Esophagus muscularis mucosa (tissue), 4 donors: ENCODE data around the gene TPPP.

ENCODE experiments used
- EP300 ChIP-seq: sonication (generic); formaldehyde crosslinking; IDR thresholded peaks from one replicate; pipeline ENCODE4 v1.6.1; 2017; ENCODE audit warnings: antibody characterized with exemption
- POLR2A ChIP-seq: fragments of 450-650 bp; IDR thresholded peaks from one replicate; pipeline ENCODE4 v1.6.1; 2017; ENCODE audit warnings: antibody characterized with exemption, moderate library complexity, mild to moderate bottlenecking, low read depth
- TF ChIP-seq, protein P1 (sequence below), 3 experiments: fragments of 200-600 bp in 2 of 3; fragments of 450-650 bp in 1 of 3; sonication (generic) in 2 of 3; IDR thresholded peaks; one replicate each; pipeline ENCODE4 v1.5.1; 2017 to 2019; ENCODE audit warnings: antibody characterized with exemption in 3 of 3, mild to moderate bottlenecking in 2 of 3, moderate library complexity in 1 of 3

DNA sequence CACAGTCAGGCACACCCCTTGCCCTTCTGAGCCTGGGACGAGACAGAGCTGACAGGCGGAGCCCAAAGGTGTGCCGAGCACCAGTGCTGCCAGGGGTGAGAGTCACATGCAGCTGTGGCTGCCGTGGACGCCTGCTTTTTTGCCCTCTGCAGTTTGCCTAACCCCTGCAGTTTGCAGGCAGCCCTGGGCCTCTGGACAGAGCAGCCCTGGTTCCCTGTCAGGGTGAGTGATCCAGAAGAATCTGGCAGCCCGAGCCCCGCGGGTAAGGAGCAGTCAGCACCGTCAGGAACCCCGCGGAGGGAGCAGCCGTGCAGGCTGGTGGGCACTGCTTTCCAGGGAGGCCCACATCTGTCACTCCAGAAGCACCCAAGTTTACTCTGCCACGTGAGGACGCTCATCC lies 50.7 kb downstream of the TPPP start:
- TF ChIP-seq, protein P1, sequence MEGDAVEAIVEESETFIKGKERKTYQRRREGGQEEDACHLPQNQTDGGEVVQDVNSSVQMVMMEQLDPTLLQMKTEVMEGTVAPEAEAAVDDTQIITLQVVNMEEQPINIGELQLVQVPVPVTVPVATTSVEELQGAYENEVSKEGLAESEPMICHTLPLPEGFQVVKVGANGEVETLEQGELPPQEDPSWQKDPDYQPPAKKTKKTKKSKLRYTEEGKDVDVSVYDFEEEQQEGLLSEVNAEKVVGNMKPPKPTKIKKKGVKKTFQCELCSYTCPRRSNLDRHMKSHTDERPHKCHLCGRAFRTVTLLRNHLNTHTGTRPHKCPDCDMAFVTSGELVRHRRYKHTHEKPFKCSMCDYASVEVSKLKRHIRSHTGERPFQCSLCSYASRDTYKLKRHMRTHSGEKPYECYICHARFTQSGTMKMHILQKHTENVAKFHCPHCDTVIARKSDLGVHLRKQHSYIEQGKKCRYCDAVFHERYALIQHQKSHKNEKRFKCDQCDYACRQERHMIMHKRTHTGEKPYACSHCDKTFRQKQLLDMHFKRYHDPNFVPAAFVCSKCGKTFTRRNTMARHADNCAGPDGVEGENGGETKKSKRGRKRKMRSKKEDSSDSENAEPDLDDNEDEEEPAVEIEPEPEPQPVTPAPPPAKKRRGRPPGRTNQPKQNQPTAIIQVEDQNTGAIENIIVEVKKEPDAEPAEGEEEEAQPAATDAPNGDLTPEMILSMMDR (IDR thresholded peaks at IDR 0.05), result no peak
- TF ChIP-seq POLR2A, result no peak
- no peak for TF ChIP-seq EP300
